ENCODE measurements around the gene SMYD5. TPM values are rescaled to one million over a fixed set of nuclear protein-coding genes. Genes with fewer than 3 reads are reported as not detected.
"Not testable (repeated sequence)": the region's sequence is repeated elsewhere in the genome, so short reads cannot be mapped to it uniquely, and the experiment has no call there.

SMYD5 gene
- total and polyA plus RNA-seq, 2 donors from 2014 or later = 20.8 to 23.5 TPM

- TF ChIP-seq CTCF (IDR thresholded peaks at IDR 0.05; ENCODE audit: borderline replicate concordance, extremely low read depth, insufficient read depth) = no peak
- intact Hi-C loops (cut with DNase I) = no loop called here
- DNase-seq (no peak), FAIRE-seq (no peak)
- H3K36me3 ChIP-seq (ENCODE audit: control insufficient read depth in 2 of 3, insufficient read depth in 3 of 3, low read length in 3 of 3) = no peaks in the 10 kb centered on the region
- H3K9ac ChIP-seq (ENCODE audit: low read length in 3 of 3) = no peak overlapping the region
- H3K4me3 ChIP-seq (ENCODE audit: low read length in 3 of 3) = no peak overlapping the region
- H3K27me3 ChIP-seq (ENCODE audit: control insufficient read depth, insufficient read depth, low read length) = peaks cover 2% of the 10 kb centered on the region
- H3K4me1 ChIP-seq (ENCODE audit: control insufficient read depth in 2 of 3, insufficient read depth in 2 of 3, low read depth in 1 of 3, low read length in 3 of 3) = no peaks in the 10 kb centered on the region
- no peaks in the 10 kb centered on the region for H3K9me3 ChIP-seq (ENCODE audit: control insufficient read depth in 2 of 3, insufficient read depth in 1 of 3, low read length in 3 of 3)
- no peak overlapping the region for H3K27ac ChIP-seq (ENCODE audit: low read depth in 2 of 2, low read length in 2 of 2)
These were observed 48.1 kb downstream of the SMYD5 start for GRCh38 chr2:73262108-73262651.

- H3K36me3 ChIP-seq (ENCODE audit: control insufficient read depth in 2 of 3, insufficient read depth in 3 of 3, low read length in 3 of 3); H3K9ac ChIP-seq (ENCODE audit: low read length in 3 of 3); H3K4me1 ChIP-seq (ENCODE audit: control insufficient read depth in 2 of 3, insufficient read depth in 2 of 3, low read depth in 1 of 3, low read length in 3 of 3); H3K4me3 ChIP-seq (ENCODE audit: low read length in 3 of 3); DNase-seq; H3K27me3 ChIP-seq (ENCODE audit: control insufficient read depth, insufficient read depth, low read length); intact Hi-C loops (cut with DNase I); FAIRE-seq; H3K9me3 ChIP-seq (ENCODE audit: control insufficient read depth in 2 of 3, insufficient read depth in 1 of 3, low read length in 3 of 3); H3K27ac ChIP-seq (ENCODE audit: low read depth in 2 of 2, low read length in 2 of 2): not testable (repeated sequence)
These were observed 48.8 kb downstream of the SMYD5 start for GRCh38 chr2:73262691-73263429.

- no peak overlapping the region for H3K9ac ChIP-seq (ENCODE audit: low read length in 3 of 3)
- H3K4me1 ChIP-seq (ENCODE audit: control insufficient read depth in 2 of 3, insufficient read depth in 2 of 3, low read depth in 1 of 3, low read length in 3 of 3) = peaks cover 0 to 5% (median 0%) of the 10 kb centered on the region in 3 donors
- H3K4me3 ChIP-seq (ENCODE audit: low read length in 3 of 3) = no peak overlapping the region
- no peaks in the 10 kb centered on the region for H3K9me3 ChIP-seq (ENCODE audit: control insufficient read depth in 2 of 3, insufficient read depth in 1 of 3, low read length in 3 of 3)
- no peak overlapping the region for H3K27ac ChIP-seq (ENCODE audit: low read depth in 2 of 2, low read length in 2 of 2)
- intact Hi-C loops (cut with DNase I) = no loop called here
- TF ChIP-seq CTCF (IDR thresholded peaks at IDR 0.05; ENCODE audit: borderline replicate concordance, extremely low read depth, insufficient read depth) = no peak
- no peaks in the 10 kb centered on the region for H3K36me3 ChIP-seq (ENCODE audit: control insufficient read depth in 2 of 3, insufficient read depth in 3 of 3, low read length in 3 of 3)
- no peak for DNase-seq
- peaks cover 16% of the 10 kb centered on the region for H3K27me3 ChIP-seq (ENCODE audit: control insufficient read depth, insufficient read depth, low read length)
- no peak for FAIRE-seq
These were observed 49.7 kb downstream of the SMYD5 start for GRCh38 chr2:73263540-73264331.

- no peak for TF ChIP-seq CTCF (IDR thresholded peaks at IDR 0.05; ENCODE audit: borderline replicate concordance, extremely low read depth, insufficient read depth)
- Histone ChIP-seq H3K27ac (ENCODE audit: low read depth in 2 of 2, low read length in 2 of 2) (no peak overlapping the region), H3K4me3 (ENCODE audit: low read length in 3 of 3) (no peak overlapping the region), H3K9ac (ENCODE audit: low read length in 3 of 3) (no peak overlapping the region), H3K36me3 (ENCODE audit: control insufficient read depth in 2 of 3, insufficient read depth in 3 of 3, low read length in 3 of 3) (no peaks in the 10 kb centered on the region), H3K4me1 (ENCODE audit: control insufficient read depth in 2 of 3, insufficient read depth in 2 of 3, low read depth in 1 of 3, low read length in 3 of 3) (peaks cover 0 to 6% (median 0%) of the 10 kb centered on the region in 3 donors), H3K27me3 (ENCODE audit: control insufficient read depth, insufficient read depth, low read length) (peaks cover 16% of the 10 kb centered on the region), H3K9me3 (ENCODE audit: control insufficient read depth in 2 of 3, insufficient read depth in 1 of 3, low read length in 3 of 3) (no peaks in the 10 kb centered on the region)
- intact Hi-C loops (cut with DNase I) = no loop called here
- FAIRE-seq (no peak), DNase-seq (no peak)
These were observed 50.2 kb downstream of the SMYD5 start for GRCh38 chr2:73264332-73264606.
